MG63 (cell line): Measurements from ENCODE around the gene ACADL. TPM values are rescaled to one million over a fixed set of nuclear protein-coding genes. Genes with fewer than 3 reads are reported as not detected.
"Not testable (repeated sequence)": the region's sequence is repeated elsewhere in the genome, so short reads cannot be mapped to it uniquely, and the experiment has no call there.

ENCODE experiments used
- DNase-seq: peaks from one replicate; pipeline ENCODE4 v3.0.0-alpha.2; 2020
- H3K27me3 ChIP-seq: fragments of 250-450 bp; sonication (Bioruptor Pico); 2 replicates; pipeline ENCODE4 v1.5.1; 2020; ENCODE audit warnings: mild to moderate bottlenecking, moderate library complexity
- H3K36me3 ChIP-seq: fragments of 250-450 bp; sonication (Bioruptor Pico); 2 replicates; pipeline ENCODE4 v1.5.1; 2020; ENCODE audit warnings: mild to moderate bottlenecking, moderate library complexity
- H3K4me3 ChIP-seq: fragments of 250-450 bp; sonication (Bioruptor Pico); 2 replicates; pipeline ENCODE4 v1.5.1; 2020; ENCODE audit warnings: mild to moderate bottlenecking, moderate library complexity
- H3K9me3 ChIP-seq: fragments of 250-450 bp; sonication (Bioruptor Pico); 2 replicates; pipeline ENCODE4 v1.5.1; 2020; ENCODE audit warnings: mild to moderate bottlenecking, moderate library complexity
- total RNA-seq: library from RNA; depleted of rRNA; stranded (reverse); fragments of >200 nt; shearing (Covaris generic); gene quantifications from 2 replicates; pipeline ENCODE4 v1.2.3, GENCODE V29; 2014; ENCODE audit warnings: low replicate concordance

ACADL gene
- total RNA-seq, 1 experiment from 2014 or later: not detected

- Histone ChIP-seq H3K36me3 (no peaks in the 10 kb centered on the region), H3K4me3 (peak overlapping the region; percentile 47), H3K9me3 (no peaks in the 10 kb centered on the region), H3K27me3 (peaks cover 27% of the 10 kb centered on the region)
- peak; percentile 13 for DNase-seq
Observed at GRCh38 chr2:210224591-210224940, 681 bp downstream of the ACADL start.

- Histone ChIP-seq H3K36me3 (no peaks in the 10 kb centered on the region), H3K27me3 (no peaks in the 10 kb centered on the region), H3K4me3 (no peak overlapping the region), H3K9me3 (no peaks in the 10 kb centered on the region)
- DNase-seq: no peak
Observed at GRCh38 chr2:210215120-210215519, 10.1 kb downstream of the ACADL start.

GRCh38 chr2:210210185-210210584, 15.1 kb downstream of the ACADL start:
- H3K4me3 ChIP-seq: no peak overlapping the region
- H3K36me3 ChIP-seq: no peaks in the 10 kb centered on the region
- no peaks in the 10 kb centered on the region for H3K27me3 ChIP-seq
- H3K9me3 ChIP-seq: no peaks in the 10 kb centered on the region
- DNase-seq: no peak

GRCh38 chr2:210207929-210208328, 17.3 kb downstream of the ACADL start:
- DNase-seq: no peak
- Histone ChIP-seq H3K9me3 (no peaks in the 10 kb centered on the region), H3K36me3 (no peaks in the 10 kb centered on the region), H3K4me3 (no peak overlapping the region), H3K27me3 (no peaks in the 10 kb centered on the region)

- DNase-seq: no peak
- no peak overlapping the region for H3K4me3 ChIP-seq
- H3K27me3 ChIP-seq: no peaks in the 10 kb centered on the region
- H3K36me3 ChIP-seq: no peaks in the 10 kb centered on the region
- H3K9me3 ChIP-seq: no peaks in the 10 kb centered on the region
Observed at GRCh38 chr2:210203558-210203957, 21.7 kb downstream of the ACADL start.

- Histone ChIP-seq H3K9me3 (no peaks in the 10 kb centered on the region), H3K27me3 (no peaks in the 10 kb centered on the region), H3K4me3 (no peak overlapping the region), H3K36me3 (no peaks in the 10 kb centered on the region)
- no peak for DNase-seq
Observed at GRCh38 chr2:210203147-210203546, 22.1 kb downstream of the ACADL start.

- Histone ChIP-seq H3K4me3 (no peak overlapping the region), H3K36me3 (no peaks in the 10 kb centered on the region), H3K9me3 (no peaks in the 10 kb centered on the region), H3K27me3 (no peaks in the 10 kb centered on the region)
- no peak for DNase-seq
Observed at GRCh38 chr2:210199854-210200253, 25.4 kb downstream of the ACADL start.

GRCh38 chr2:210199186-210199765, 26.0 kb downstream of the ACADL start:
- H3K9me3 ChIP-seq: no peaks in the 10 kb centered on the region
- no peak for DNase-seq
- no peaks in the 10 kb centered on the region for H3K36me3 ChIP-seq
- H3K4me3 ChIP-seq: no peak overlapping the region
- no peaks in the 10 kb centered on the region for H3K27me3 ChIP-seq

- DNase-seq: no peak
- Histone ChIP-seq H3K4me3 (no peak overlapping the region), H3K36me3 (no peaks in the 10 kb centered on the region), H3K27me3 (no peaks in the 10 kb centered on the region), H3K9me3 (no peaks in the 10 kb centered on the region)
Observed at GRCh38 chr2:210198326-210198725, 26.9 kb downstream of the ACADL start.

- H3K9me3 ChIP-seq: no peaks in the 10 kb centered on the region
- H3K27me3 ChIP-seq: no peaks in the 10 kb centered on the region
- H3K36me3 ChIP-seq: no peaks in the 10 kb centered on the region
- no peak overlapping the region for H3K4me3 ChIP-seq
- no peak for DNase-seq
Observed at GRCh38 chr2:210197720-210198119, 27.5 kb downstream of the ACADL start.

GRCh38 chr2:210195101-210195852, 30.0 kb downstream of the ACADL start:
- Histone ChIP-seq H3K9me3 (no peaks in the 10 kb centered on the region), H3K4me3 (no peak overlapping the region), H3K27me3 (no peaks in the 10 kb centered on the region), H3K36me3 (no peaks in the 10 kb centered on the region)
- no peak for DNase-seq

- no peaks in the 10 kb centered on the region for H3K36me3 ChIP-seq
- no peaks in the 10 kb centered on the region for H3K9me3 ChIP-seq
- H3K27me3 ChIP-seq: no peaks in the 10 kb centered on the region
- H3K4me3 ChIP-seq: no peak overlapping the region
- no peak for DNase-seq
Observed at GRCh38 chr2:210190345-210190744, 34.9 kb downstream of the ACADL start.

- no peak for DNase-seq
- Histone ChIP-seq H3K27me3 (no peaks in the 10 kb centered on the region), H3K36me3 (no peaks in the 10 kb centered on the region), H3K9me3 (no peaks in the 10 kb centered on the region), H3K4me3 (no peak overlapping the region)
Observed at GRCh38 chr2:210189452-210190138, 35.7 kb downstream of the ACADL start.

- DNase-seq: no peak
- Histone ChIP-seq H3K4me3 (no peak overlapping the region), H3K36me3 (no peaks in the 10 kb centered on the region), H3K9me3 (no peaks in the 10 kb centered on the region; the same call in 1 of the 2 replicates), H3K27me3 (no peaks in the 10 kb centered on the region)
Observed at GRCh38 chr2:210188755-210189154, 36.5 kb downstream of the ACADL start.

- Histone ChIP-seq H3K9me3 (no peaks in the 10 kb centered on the region; the same call in 1 of the 2 replicates), H3K4me3 (no peak overlapping the region), H3K27me3 (no peaks in the 10 kb centered on the region), H3K36me3 (no peaks in the 10 kb centered on the region)
- no peak for DNase-seq
Observed at GRCh38 chr2:210188190-210188589, 37.1 kb downstream of the ACADL start.

GRCh38 chr2:210183936-210184335, 41.3 kb downstream of the ACADL start:
- DNase-seq, H3K36me3 ChIP-seq, H3K27me3 ChIP-seq, H3K4me3 ChIP-seq, H3K9me3 ChIP-seq: not testable (repeated sequence)

GRCh38 chr2:210181606-210182088, 43.6 kb downstream of the ACADL start:
- H3K27me3 ChIP-seq, DNase-seq, H3K4me3 ChIP-seq, H3K36me3 ChIP-seq, H3K9me3 ChIP-seq: not testable (repeated sequence)
